ENCODE measurements around the gene ANKS3. TPM values are rescaled to one million over a fixed set of nuclear protein-coding genes. Genes with fewer than 3 reads are reported as not detected.

Gene ANKS3
- polyA plus RNA-seq (2013, experiment 1 of 2), result 10.9 TPM
- polyA plus RNA-seq (2013, experiment 2 of 2), result 11.0 TPM

- WGBS, 2 donors (ENCODE audit: extremely low coverage in 2 of 2, insufficient read length in 2 of 2, insufficient replicate concordance in 1 of 2), result no CpG with 5 or more reads among the region's 70 CpGs
- peak within 1 kb of the TSS; percentile 0 for H3K14ac ChIP-seq (ENCODE audit: low read length)
Measured at GRCh38 chr16:4734063-4734729, at the start of gene ANKS3, which contains the start of gene DNAAF8. ANKS3 (minus strand) TSS chr16:4734271; CDS start chr16:4730149, 4,122 bp downstream. DNAAF8 (plus strand) TSS chr16:4734537; CDS start chr16:4736515, 1,978 bp downstream.

GRCh38 chr16:4783251-4783950, 49.3 kb upstream of the ANKS3 start:
- Histone ChIP-seq H3K18ac (ENCODE audit: low read length) (peak overlapping the region; percentile 89), H3K4me1 (ENCODE audit: control insufficient read depth in 2 of 2, insufficient read depth in 1 of 2, low read depth in 1 of 2, low read length in 2 of 2) (peaks cover 3 to 5% of the 10 kb centered on the region in 2 donors), H3K14ac (ENCODE audit: low read length) (peak overlapping the region; percentile 87), H3K9me3 (replicated peaks in 1 of 2; ENCODE audit: control insufficient read depth in 2 of 2, insufficient read depth in 1 of 2, low read depth in 1 of 2, low read length in 2 of 2) (no peaks in the 10 kb centered on the region), H4K8ac (ENCODE audit: low read depth, low read length) (no peak overlapping the region), H3K27me3 (ENCODE audit: control insufficient read depth in 3 of 3, insufficient read depth in 3 of 3, low read depth in 1 of 3, low read length in 3 of 3) (no peaks in the 10 kb centered on the region), H2AK5ac (ENCODE audit: low read depth, low read length) (peak overlapping the region; percentile 74), H3K4me2 (ENCODE audit: insufficient read depth, low read length, poor library complexity, severe bottlenecking) (no peak overlapping the region), H3K9ac (ENCODE audit: low read depth, low read length, poor library complexity) (no peak overlapping the region), H3K23ac (ENCODE audit: low read depth, low read length, poor library complexity) (peak overlapping the region; percentile 35), H3K4me3 (ENCODE audit: low read length in 2 of 2) (no peak overlapping the region), H2BK12ac (ENCODE audit: low read length) (peak overlapping the region; percentile 30), H2BK5ac (ENCODE audit: low read length) (no peak overlapping the region), H2BK15ac (ENCODE audit: low read length) (peak overlapping the region; percentile 49), H2AFZ (ENCODE audit: low read length) (no peak overlapping the region), H4K91ac (ENCODE audit: low read depth, low read length, poor library complexity) (no peak overlapping the region), H3K27ac (replicated peaks; ENCODE audit: low read length) (no peak overlapping the region), H3K36me3 (replicated peaks in 1 of 2; ENCODE audit: control insufficient read depth in 2 of 2, insufficient read depth in 2 of 2, low read length in 2 of 2) (no peaks in the 10 kb centered on the region), H3K79me1 (ENCODE audit: low read depth, low read length) (no peaks in the 10 kb centered on the region), H2BK120ac (ENCODE audit: low read depth, low read length) (no peak overlapping the region), H3K4ac (ENCODE audit: low read length) (no peak overlapping the region)
- DNase-seq (ENCODE audit: low spot score), result no peak
- no CpG with 5 or more reads among the region's 25 CpGs for WGBS, 2 donors (ENCODE audit: extremely low coverage in 2 of 2, insufficient read length in 2 of 2, insufficient replicate concordance in 1 of 2)

More at GRCh38 chr16:4734063-4734729, at the start of gene ANKS3, which contains the start of gene DNAAF8:
- Histone ChIP-seq H2AK5ac (ENCODE audit: low read depth, low read length) (no peak within 1 kb of the TSS), H2BK15ac (ENCODE audit: low read length) (no peak within 1 kb of the TSS), H2BK120ac (ENCODE audit: low read depth, low read length) (no peak within 1 kb of the TSS), H3K4me1 (ENCODE audit: control insufficient read depth in 2 of 2, insufficient read depth in 1 of 2, low read depth in 1 of 2, low read length in 2 of 2) (peaks cover 0 to 3% of the 10 kb centered on the region in 2 donors), H3K27ac (replicated peaks; ENCODE audit: low read length) (peak within 1 kb of the TSS; percentile 86), H3K79me1 (ENCODE audit: low read depth, low read length) (peaks cover 4% of the 10 kb centered on the region), H4K91ac (ENCODE audit: low read depth, low read length, poor library complexity) (no peak within 1 kb of the TSS), H2AFZ (ENCODE audit: low read length) (peak within 1 kb of the TSS; percentile 95), H3K23ac (ENCODE audit: low read depth, low read length, poor library complexity) (peak within 1 kb of the TSS; percentile 66), H3K36me3 (replicated peaks in 1 of 2; ENCODE audit: control insufficient read depth in 2 of 2, insufficient read depth in 2 of 2, low read length in 2 of 2) (peaks cover 7 to 24% of the 10 kb centered on the region in 2 donors), H4K8ac (ENCODE audit: low read depth, low read length) (peak within 1 kb of the TSS; percentile 23), H3K4ac (ENCODE audit: low read length) (no peak within 1 kb of the TSS), H2BK5ac (ENCODE audit: low read length) (no peak within 1 kb of the TSS), H3K4me2 (ENCODE audit: insufficient read depth, low read length, poor library complexity, severe bottlenecking) (peak within 1 kb of the TSS; percentile 99), H3K4me3 (ENCODE audit: low read length in 2 of 2) (peak within 1 kb of the TSS; percentile 94 to 99), H3K9me3 (replicated peaks in 1 of 2; ENCODE audit: control insufficient read depth in 2 of 2, insufficient read depth in 1 of 2, low read depth in 1 of 2, low read length in 2 of 2) (no peaks in the 10 kb centered on the region), H2BK12ac (ENCODE audit: low read length) (no peak within 1 kb of the TSS), H3K27me3 (ENCODE audit: control insufficient read depth in 3 of 3, insufficient read depth in 3 of 3, low read depth in 1 of 3, low read length in 3 of 3) (no peaks in the 10 kb centered on the region), H3K18ac (ENCODE audit: low read length) (peak within 1 kb of the TSS; percentile 92), H3K9ac (ENCODE audit: low read depth, low read length, poor library complexity) (peak within 1 kb of the TSS; percentile 92)
- DNase-seq (ENCODE audit: low spot score), result peak; percentile 90

GRCh38 chr16:4780235-4780634, 46.2 kb upstream of the ANKS3 start:
- no peak overlapping the region for H3K27ac ChIP-seq (replicated peaks; ENCODE audit: low read length)
- no peak overlapping the region for H4K8ac ChIP-seq (ENCODE audit: low read depth, low read length)
- H4K91ac ChIP-seq (ENCODE audit: low read depth, low read length, poor library complexity), result no peak overlapping the region
- H3K4me1 ChIP-seq (ENCODE audit: control insufficient read depth in 2 of 2, insufficient read depth in 1 of 2, low read depth in 1 of 2, low read length in 2 of 2), result no peaks in the 10 kb centered on the region
- H3K4me2 ChIP-seq (ENCODE audit: insufficient read depth, low read length, poor library complexity, severe bottlenecking), result no peak overlapping the region
- WGBS, 2 donors (ENCODE audit: extremely low coverage in 2 of 2, insufficient read length in 2 of 2, insufficient replicate concordance in 1 of 2), result no CpG with 5 or more reads among the region's 4 CpGs
- no peak overlapping the region for H2BK15ac ChIP-seq (ENCODE audit: low read length)
- H3K36me3 ChIP-seq (replicated peaks in 1 of 2; ENCODE audit: control insufficient read depth in 2 of 2, insufficient read depth in 2 of 2, low read length in 2 of 2), result no peaks in the 10 kb centered on the region
- H3K18ac ChIP-seq (ENCODE audit: low read length), result no peak overlapping the region
- H3K4ac ChIP-seq (ENCODE audit: low read length), result no peak overlapping the region
- H2BK120ac ChIP-seq (ENCODE audit: low read depth, low read length), result no peak overlapping the region
- H2AK5ac ChIP-seq (ENCODE audit: low read depth, low read length), result no peak overlapping the region
- H3K79me1 ChIP-seq (ENCODE audit: low read depth, low read length), result no peaks in the 10 kb centered on the region
- no peaks in the 10 kb centered on the region for H3K27me3 ChIP-seq (ENCODE audit: control insufficient read depth in 3 of 3, insufficient read depth in 3 of 3, low read depth in 1 of 3, low read length in 3 of 3)
- no peak for DNase-seq (ENCODE audit: low spot score)
- no peak overlapping the region for H2BK5ac ChIP-seq (ENCODE audit: low read length)
- no peak overlapping the region for H2AFZ ChIP-seq (ENCODE audit: low read length)
- H3K14ac ChIP-seq (ENCODE audit: low read length), result no peak overlapping the region
- H3K23ac ChIP-seq (ENCODE audit: low read depth, low read length, poor library complexity), result no peak overlapping the region
- H2BK12ac ChIP-seq (ENCODE audit: low read length), result no peak overlapping the region
- no peaks in the 10 kb centered on the region for H3K9me3 ChIP-seq (replicated peaks in 1 of 2; ENCODE audit: control insufficient read depth in 2 of 2, insufficient read depth in 1 of 2, low read depth in 1 of 2, low read length in 2 of 2)
- no peak overlapping the region for H3K9ac ChIP-seq (ENCODE audit: low read depth, low read length, poor library complexity)
- no peak overlapping the region for H3K4me3 ChIP-seq (ENCODE audit: low read length in 2 of 2)

- Histone ChIP-seq H3K18ac (ENCODE audit: low read length) (no peak overlapping the region), H4K91ac (ENCODE audit: low read depth, low read length, poor library complexity) (no peak overlapping the region), H2BK15ac (ENCODE audit: low read length) (no peak overlapping the region), H3K27ac (replicated peaks; ENCODE audit: low read length) (no peak overlapping the region), H4K8ac (ENCODE audit: low read depth, low read length) (no peak overlapping the region), H3K36me3 (replicated peaks in 1 of 2; ENCODE audit: control insufficient read depth in 2 of 2, insufficient read depth in 2 of 2, low read length in 2 of 2) (no peaks in the 10 kb centered on the region), H2AK5ac (ENCODE audit: low read depth, low read length) (no peak overlapping the region), H3K27me3 (ENCODE audit: control insufficient read depth in 3 of 3, insufficient read depth in 3 of 3, low read depth in 1 of 3, low read length in 3 of 3) (no peaks in the 10 kb centered on the region), H3K14ac (ENCODE audit: low read length) (no peak overlapping the region), H3K4ac (ENCODE audit: low read length) (no peak overlapping the region), H3K4me2 (ENCODE audit: insufficient read depth, low read length, poor library complexity, severe bottlenecking) (no peak overlapping the region), H3K9ac (ENCODE audit: low read depth, low read length, poor library complexity) (no peak overlapping the region), H2AFZ (ENCODE audit: low read length) (no peak overlapping the region), H3K79me1 (ENCODE audit: low read depth, low read length) (no peaks in the 10 kb centered on the region), H2BK120ac (ENCODE audit: low read depth, low read length) (no peak overlapping the region), H3K9me3 (replicated peaks in 1 of 2; ENCODE audit: control insufficient read depth in 2 of 2, insufficient read depth in 1 of 2, low read depth in 1 of 2, low read length in 2 of 2) (no peaks in the 10 kb centered on the region), H2BK5ac (ENCODE audit: low read length) (no peak overlapping the region), H2BK12ac (ENCODE audit: low read length) (no peak overlapping the region), H3K4me1 (ENCODE audit: control insufficient read depth in 2 of 2, insufficient read depth in 1 of 2, low read depth in 1 of 2, low read length in 2 of 2) (peaks cover 0 to 1% of the 10 kb centered on the region in 2 donors), H3K4me3 (ENCODE audit: low read length in 2 of 2) (no peak overlapping the region), H3K23ac (ENCODE audit: low read depth, low read length, poor library complexity) (no peak overlapping the region)
- no CpG with 5 or more reads among the region's 5 CpGs for WGBS, 2 donors (ENCODE audit: extremely low coverage in 2 of 2, insufficient read length in 2 of 2, insufficient replicate concordance in 1 of 2)
- DNase-seq (ENCODE audit: low spot score), result no peak
Measured at GRCh38 chr16:4778050-4778392, 44.0 kb upstream of the ANKS3 start.

Data from neuronal stem cell (in vitro differentiated cells).